SH-SY5Y (cell line): ENCODE results near the gene SPATA17.

Source experiments
- GATA2 ChIP-seq: IDR thresholded peaks from 2 replicates; pipeline ENCODE4 v1.6.1; 2011; ENCODE audit warnings: mild to moderate bottlenecking, low read depth, low read length
- GATA3 ChIP-seq: IDR thresholded peaks from 2 replicates; pipeline ENCODE4 v1.6.1; 2011; ENCODE audit warnings: low read depth, mild to moderate bottlenecking, low read length, moderate library complexity

DNA sequence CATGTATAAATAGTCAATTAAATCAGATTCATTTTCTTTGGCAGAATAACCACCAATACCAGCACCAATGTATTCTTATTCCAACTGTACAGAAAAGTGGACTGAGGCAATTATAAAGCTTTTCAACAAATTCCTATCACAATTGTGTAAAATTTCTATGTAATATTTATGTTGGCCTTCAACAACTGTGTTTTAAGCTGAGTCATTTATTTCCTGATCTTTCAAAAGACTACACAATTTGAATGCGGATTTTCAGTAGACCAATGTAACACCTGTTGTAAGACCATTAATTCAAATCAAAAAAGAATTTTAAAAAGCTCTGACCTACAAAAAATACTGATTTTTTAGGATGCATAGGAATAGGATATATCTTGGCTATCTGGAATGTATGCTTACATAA, 25.8 kb upstream of the SPATA17 start:
- TF ChIP-seq GATA2 (no peak), GATA3 (no peak)
